AG10803 (cell line): ENCODE data around the gene AKAP7.
"Not testable (repeated sequence)": the region's sequence is repeated elsewhere in the genome, so short reads cannot be mapped to it uniquely, and the experiment has no call there.

ENCODE experiments used
- DNase-seq: peaks from one replicate; pipeline ENCODE4 v3.0.0; 2010; ENCODE audit warnings: low read depth
- H3K4me3 ChIP-seq: 2 replicates; pipeline ENCODE4 v1.5.1; 2011; ENCODE audit warnings: mild to moderate bottlenecking, low read length, control low read depth
- CTCF ChIP-seq: conservative IDR thresholded peaks from 2 replicates; pipeline ENCODE4 v1.5.1; 2011; ENCODE audit warnings: mild to moderate bottlenecking, low read length, control low read depth, inconsistent platforms

Gene AKAP7

GRCh38 chr6:131135244-131136020, at the start of gene AKAP7:
Gene AKAP7 (plus strand): TSS chr6:131135467. CDS start chr6:131135764, 297 bp downstream.
- no peak for TF ChIP-seq CTCF
- H3K4me3 ChIP-seq = peak within 1 kb of the TSS; percentile 75
- DNase-seq = peak; percentile 74

GRCh38 chr6:131090339-131090738, 44.9 kb upstream of the AKAP7 start:
- not testable (repeated sequence) for DNase-seq, H3K4me3 ChIP-seq

GRCh38 chr6:131091944-131092343, 43.3 kb upstream of the AKAP7 start:
- not testable (repeated sequence) for DNase-seq, H3K4me3 ChIP-seq

GRCh38 chr6:131093334-131093733, 41.9 kb upstream of the AKAP7 start:
- TF ChIP-seq CTCF = no peak
- H3K4me3 ChIP-seq = no peak overlapping the region
- no peak for DNase-seq

- DNase-seq = peak; percentile 34
- TF ChIP-seq CTCF = no peak
- no peak overlapping the region for H3K4me3 ChIP-seq
Measured at GRCh38 chr6:131096786-131097185, 38.5 kb upstream of the AKAP7 start.

GRCh38 chr6:131101911-131102680, 33.2 kb upstream of the AKAP7 start:
- H3K4me3 ChIP-seq = no peak overlapping the region
- no peak for DNase-seq

GRCh38 chr6:131103296-131103695, 32.0 kb upstream of the AKAP7 start:
- DNase-seq = no peak
- TF ChIP-seq CTCF = no peak
- H3K4me3 ChIP-seq = no peak overlapping the region

More at GRCh38 chr6:131101911-131102680, 33.2 kb upstream of the AKAP7 start:
- no peak for TF ChIP-seq CTCF

GRCh38 chr6:131103901-131104300, 31.4 kb upstream of the AKAP7 start:
- TF ChIP-seq CTCF = no peak
- DNase-seq = no peak
- H3K4me3 ChIP-seq = no peak overlapping the region
